ENCODE results near the gene SLC22A14.

DNA sequence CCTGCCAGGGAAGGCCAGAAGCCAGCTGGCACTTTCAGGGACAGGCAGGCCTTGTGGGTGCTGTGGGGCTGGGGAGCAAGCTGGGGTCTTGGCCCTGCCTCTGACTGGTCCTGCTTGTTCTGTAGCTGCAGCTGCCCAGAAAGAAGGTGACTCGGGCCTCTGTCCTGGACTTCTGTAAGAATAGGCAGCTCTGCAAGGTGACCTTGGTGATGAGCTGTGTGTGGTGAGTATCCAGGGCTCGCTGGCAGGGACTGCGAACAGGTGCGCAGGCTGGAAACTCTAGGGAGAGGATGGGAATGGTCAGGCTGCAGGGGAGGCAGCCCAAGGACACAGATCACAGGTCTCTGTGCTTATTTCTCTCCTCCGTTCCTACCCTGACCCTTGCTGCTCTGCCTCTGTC, 31.2 kb downstream of the SLC22A14 start:
- TF ChIP-seq, protein P1, sequence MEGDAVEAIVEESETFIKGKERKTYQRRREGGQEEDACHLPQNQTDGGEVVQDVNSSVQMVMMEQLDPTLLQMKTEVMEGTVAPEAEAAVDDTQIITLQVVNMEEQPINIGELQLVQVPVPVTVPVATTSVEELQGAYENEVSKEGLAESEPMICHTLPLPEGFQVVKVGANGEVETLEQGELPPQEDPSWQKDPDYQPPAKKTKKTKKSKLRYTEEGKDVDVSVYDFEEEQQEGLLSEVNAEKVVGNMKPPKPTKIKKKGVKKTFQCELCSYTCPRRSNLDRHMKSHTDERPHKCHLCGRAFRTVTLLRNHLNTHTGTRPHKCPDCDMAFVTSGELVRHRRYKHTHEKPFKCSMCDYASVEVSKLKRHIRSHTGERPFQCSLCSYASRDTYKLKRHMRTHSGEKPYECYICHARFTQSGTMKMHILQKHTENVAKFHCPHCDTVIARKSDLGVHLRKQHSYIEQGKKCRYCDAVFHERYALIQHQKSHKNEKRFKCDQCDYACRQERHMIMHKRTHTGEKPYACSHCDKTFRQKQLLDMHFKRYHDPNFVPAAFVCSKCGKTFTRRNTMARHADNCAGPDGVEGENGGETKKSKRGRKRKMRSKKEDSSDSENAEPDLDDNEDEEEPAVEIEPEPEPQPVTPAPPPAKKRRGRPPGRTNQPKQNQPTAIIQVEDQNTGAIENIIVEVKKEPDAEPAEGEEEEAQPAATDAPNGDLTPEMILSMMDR (IDR thresholded peaks at IDR 0.05) = no peak
- no peak for TF ChIP-seq POLR2A (IDR thresholded peaks at IDR 0.05)
- TF ChIP-seq EP300 (IDR thresholded peaks at IDR 0.05) = no peak
